Mesodermal cell (in vitro differentiated cells): ENCODE measurements around the gene PDE3A.
"Not testable (repeated sequence)": the region's sequence is repeated elsewhere in the genome, so short reads cannot be mapped to it uniquely, and the experiment has no call there.

ENCODE experiments used
- H3K27ac ChIP-seq: 2 replicates; pipeline ENCODE4 v1.7.0; 2013; ENCODE audit warnings: mild to moderate bottlenecking, low read depth, low read length, moderate library complexity; ENCODE audit not compliant: severe bottlenecking
- H3K36me3 ChIP-seq: 2 replicates; pipeline ENCODE4 v1.7.1; 2013; ENCODE audit warnings: mild to moderate bottlenecking, low read length, moderate library complexity; ENCODE audit not compliant: control insufficient read depth, insufficient read depth
- H3K4me1 ChIP-seq: one replicate; pipeline ENCODE4 v1.7.1; 2013; ENCODE audit warnings: mild to moderate bottlenecking, low read length; ENCODE audit not compliant: insufficient read depth, control insufficient read depth, poor library complexity, severe bottlenecking
- H3K4me3 ChIP-seq: 2 replicates; pipeline ENCODE4 v1.7.0; 2013; ENCODE audit warnings: low read length, control low read depth, mild to moderate bottlenecking; ENCODE audit not compliant: insufficient read depth, poor library complexity, severe bottlenecking; ENCODE audit errors: extremely low read depth
- H3K9me3 ChIP-seq: 2 replicates; pipeline ENCODE4 v1.7.1; 2013; ENCODE audit warnings: mild to moderate bottlenecking, low read length, moderate library complexity; ENCODE audit not compliant: control insufficient read depth
- WGBS, 2 experiments: methylation state at CpG; one replicate each; pipeline ENCODE4 v1.1.5; 2013; ENCODE audit warnings: missing lambda C conversion rate in 2 of 2; ENCODE audit not compliant: insufficient coverage in 2 of 2; 5-methylcytosine and 5-hydroxymethylcytosine counted together

Gene PDE3A

GRCh38 chr12:20374795-20375194 lies 6.5 kb downstream of the PDE3A start:
- Histone ChIP-seq H3K27ac (no peak overlapping the region), H3K4me3 (no peak overlapping the region), H3K4me1 (no peaks in the 10 kb centered on the region), H3K36me3 (no peaks in the 10 kb centered on the region), H3K9me3 (no peaks in the 10 kb centered on the region)
- WGBS, 2 experiments, result 100% methylated on average over 1 of the region's 3 CpGs

GRCh38 chr12:20375560-20375959 lies 7.2 kb downstream of the PDE3A start:
- H3K9me3 ChIP-seq, result no peaks in the 10 kb centered on the region
- no peak overlapping the region for H3K4me3 ChIP-seq
- no peaks in the 10 kb centered on the region for H3K36me3 ChIP-seq
- no peak overlapping the region for H3K27ac ChIP-seq
- peaks cover 3% of the 10 kb centered on the region for H3K4me1 ChIP-seq

GRCh38 chr12:20376984-20377383 lies 8.6 kb downstream of the PDE3A start:
- no peaks in the 10 kb centered on the region for H3K36me3 ChIP-seq
- no peak overlapping the region for H3K27ac ChIP-seq
- no peak overlapping the region for H3K4me3 ChIP-seq
- peaks cover 3% of the 10 kb centered on the region for H3K4me1 ChIP-seq
- no CpG with 5 or more reads among the region's 1 CpG for WGBS, 2 experiments
- no peaks in the 10 kb centered on the region for H3K9me3 ChIP-seq

GRCh38 chr12:20377750-20378149 lies 9.4 kb downstream of the PDE3A start:
- no peak overlapping the region for H3K27ac ChIP-seq
- H3K36me3 ChIP-seq, result no peaks in the 10 kb centered on the region
- no peaks in the 10 kb centered on the region for H3K9me3 ChIP-seq
- H3K4me1 ChIP-seq, result peaks cover 3% of the 10 kb centered on the region
- no peak overlapping the region for H3K4me3 ChIP-seq

- H3K27ac ChIP-seq, result no peak overlapping the region
- H3K36me3 ChIP-seq, result no peaks in the 10 kb centered on the region
- H3K9me3 ChIP-seq, result no peaks in the 10 kb centered on the region
- H3K4me1 ChIP-seq, result peaks cover 3% of the 10 kb centered on the region
- no peak overlapping the region for H3K4me3 ChIP-seq
- 100% methylated on average over 1 of the region's 2 CpGs; no CpG with 5 or more reads in 1 of the 2 experiments for WGBS, 2 experiments
These were observed 13.8 kb downstream of the PDE3A start for GRCh38 chr12:20382117-20382516.

GRCh38 chr12:20383612-20384011 lies 15.3 kb downstream of the PDE3A start:
- no peaks in the 10 kb centered on the region for H3K9me3 ChIP-seq
- H3K4me3 ChIP-seq, result no peak overlapping the region
- no peak overlapping the region for H3K27ac ChIP-seq
- WGBS, 2 experiments, result 88 to 93% methylated on average over 2 of the region's 2 CpGs
- H3K4me1 ChIP-seq, result peaks cover 3% of the 10 kb centered on the region
- H3K36me3 ChIP-seq, result no peaks in the 10 kb centered on the region

GRCh38 chr12:20384836-20385235 lies 16.5 kb downstream of the PDE3A start:
- not testable (repeated sequence) for H3K36me3 ChIP-seq, H3K4me3 ChIP-seq, H3K4me1 ChIP-seq, H3K27ac ChIP-seq, H3K9me3 ChIP-seq
- WGBS, 2 experiments, result 92 to 100% methylated on average over 2 of the region's 6 CpGs

- Histone ChIP-seq H3K9me3 (no peaks in the 10 kb centered on the region), H3K4me3 (no peak overlapping the region), H3K4me1 (no peaks in the 10 kb centered on the region), H3K27ac (no peak overlapping the region), H3K36me3 (no peaks in the 10 kb centered on the region)
- 90% methylated on average over 2 of the region's 4 CpGs; no CpG with 5 or more reads in 1 of the 2 experiments for WGBS, 2 experiments
These were observed 22.5 kb downstream of the PDE3A start for GRCh38 chr12:20390846-20391245.

GRCh38 chr12:20392339-20392738 lies 24.0 kb downstream of the PDE3A start:
- Histone ChIP-seq H3K36me3 (no peaks in the 10 kb centered on the region), H3K9me3 (no peaks in the 10 kb centered on the region), H3K4me1 (no peaks in the 10 kb centered on the region), H3K4me3 (no peak overlapping the region), H3K27ac (no peak overlapping the region)

- WGBS, 2 experiments, result 93 to 100% methylated on average over 3 of the region's 5 CpGs
- no peaks in the 10 kb centered on the region for H3K4me1 ChIP-seq
- H3K36me3 ChIP-seq, result no peaks in the 10 kb centered on the region
- H3K4me3 ChIP-seq, result no peak overlapping the region
- no peak overlapping the region for H3K27ac ChIP-seq
- no peaks in the 10 kb centered on the region for H3K9me3 ChIP-seq
These were observed 25.4 kb downstream of the PDE3A start for GRCh38 chr12:20393707-20394106.

GRCh38 chr12:20395791-20396550 lies 27.6 kb downstream of the PDE3A start:
- WGBS, 2 experiments, result 84 to 100% methylated on average over 1 to 3 of the region's 6 CpGs

More at GRCh38 chr12:20395791-20396550, 27.6 kb downstream of the PDE3A start:
- Histone ChIP-seq H3K9me3 (no peaks in the 10 kb centered on the region), H3K4me3 (no peak overlapping the region), H3K36me3 (no peaks in the 10 kb centered on the region), H3K4me1 (no peaks in the 10 kb centered on the region), H3K27ac (no peak overlapping the region)
